A673 (cell line): ENCODE data around the gene SLC25A6.

Source experiments
- EZH2 ChIP-seq: fragments of 200-600 bp; sonication (generic); IDR thresholded peaks from 2 replicates; pipeline ENCODE4 v1.6.1; 2017; ENCODE audit warnings: borderline replicate concordance, low read depth, mild to moderate bottlenecking, mixed read lengths, antibody characterized with exemption, low read length; ENCODE audit not compliant: poor library complexity, severe bottlenecking
- TF ChIP-seq, protein P1 (sequence below): fragments of 300-800, 200-600 bp; sonication (generic); conservative IDR thresholded peaks from 2 replicates; pipeline ENCODE4 v1.5.1; 2017; ENCODE audit warnings: low read depth, mild to moderate bottlenecking, antibody characterized with exemption, low read length, moderate library complexity, mixed read lengths

DNA sequence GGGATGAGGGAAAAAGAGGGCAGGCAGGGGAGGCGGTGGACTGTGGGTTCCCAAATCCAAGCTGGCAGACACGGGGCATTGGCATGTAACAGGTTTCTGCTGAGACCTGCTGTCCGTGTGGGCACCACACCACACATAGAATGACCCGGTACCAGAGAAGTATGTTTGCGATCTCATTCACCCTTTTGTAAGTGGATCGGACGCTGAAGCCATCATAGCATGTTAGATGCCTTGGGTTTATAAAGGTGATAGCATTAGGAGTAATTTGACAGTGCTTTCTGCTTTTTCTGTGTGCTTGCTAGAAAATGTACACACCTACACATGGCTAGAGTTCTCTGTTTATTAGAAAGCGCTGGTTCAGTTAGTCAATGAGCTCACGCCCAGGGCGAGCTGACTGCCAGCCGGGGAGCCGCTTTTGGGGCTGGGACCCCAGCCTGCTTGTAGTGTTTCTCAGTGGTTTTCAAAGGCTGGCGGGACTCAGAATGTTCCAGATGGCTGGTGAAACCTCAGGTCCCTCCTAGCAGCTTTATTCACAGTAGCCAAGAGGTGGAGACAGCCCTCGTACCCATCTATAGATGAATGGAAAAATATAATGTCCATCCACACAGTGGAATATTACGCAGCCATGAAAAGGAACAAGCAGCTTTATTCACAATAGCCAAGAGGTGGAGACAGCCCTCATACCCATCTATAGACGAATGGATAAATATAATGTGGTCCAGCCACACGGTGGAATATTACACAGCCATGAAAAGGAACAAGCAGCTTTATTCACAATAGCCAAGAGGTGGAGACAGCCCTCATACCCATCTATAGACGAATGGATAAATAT, 54.7 kb downstream of the SLC25A6 start:
- TF ChIP-seq, protein P1, sequence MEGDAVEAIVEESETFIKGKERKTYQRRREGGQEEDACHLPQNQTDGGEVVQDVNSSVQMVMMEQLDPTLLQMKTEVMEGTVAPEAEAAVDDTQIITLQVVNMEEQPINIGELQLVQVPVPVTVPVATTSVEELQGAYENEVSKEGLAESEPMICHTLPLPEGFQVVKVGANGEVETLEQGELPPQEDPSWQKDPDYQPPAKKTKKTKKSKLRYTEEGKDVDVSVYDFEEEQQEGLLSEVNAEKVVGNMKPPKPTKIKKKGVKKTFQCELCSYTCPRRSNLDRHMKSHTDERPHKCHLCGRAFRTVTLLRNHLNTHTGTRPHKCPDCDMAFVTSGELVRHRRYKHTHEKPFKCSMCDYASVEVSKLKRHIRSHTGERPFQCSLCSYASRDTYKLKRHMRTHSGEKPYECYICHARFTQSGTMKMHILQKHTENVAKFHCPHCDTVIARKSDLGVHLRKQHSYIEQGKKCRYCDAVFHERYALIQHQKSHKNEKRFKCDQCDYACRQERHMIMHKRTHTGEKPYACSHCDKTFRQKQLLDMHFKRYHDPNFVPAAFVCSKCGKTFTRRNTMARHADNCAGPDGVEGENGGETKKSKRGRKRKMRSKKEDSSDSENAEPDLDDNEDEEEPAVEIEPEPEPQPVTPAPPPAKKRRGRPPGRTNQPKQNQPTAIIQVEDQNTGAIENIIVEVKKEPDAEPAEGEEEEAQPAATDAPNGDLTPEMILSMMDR: no peak
- no peak for TF ChIP-seq EZH2
